Islet precursor cell (in vitro differentiated cells): Measurements from ENCODE around the gene SYNDIG1.

Source experiments
- DNase-seq: peaks from one replicate; pipeline ENCODE4 v3.0.0-alpha.2; 2018

Gene SYNDIG1

GRCh38 chr20:24663496-24663895, 194.1 kb downstream of the SYNDIG1 start:
- peak; percentile 32 for DNase-seq

DNA sequence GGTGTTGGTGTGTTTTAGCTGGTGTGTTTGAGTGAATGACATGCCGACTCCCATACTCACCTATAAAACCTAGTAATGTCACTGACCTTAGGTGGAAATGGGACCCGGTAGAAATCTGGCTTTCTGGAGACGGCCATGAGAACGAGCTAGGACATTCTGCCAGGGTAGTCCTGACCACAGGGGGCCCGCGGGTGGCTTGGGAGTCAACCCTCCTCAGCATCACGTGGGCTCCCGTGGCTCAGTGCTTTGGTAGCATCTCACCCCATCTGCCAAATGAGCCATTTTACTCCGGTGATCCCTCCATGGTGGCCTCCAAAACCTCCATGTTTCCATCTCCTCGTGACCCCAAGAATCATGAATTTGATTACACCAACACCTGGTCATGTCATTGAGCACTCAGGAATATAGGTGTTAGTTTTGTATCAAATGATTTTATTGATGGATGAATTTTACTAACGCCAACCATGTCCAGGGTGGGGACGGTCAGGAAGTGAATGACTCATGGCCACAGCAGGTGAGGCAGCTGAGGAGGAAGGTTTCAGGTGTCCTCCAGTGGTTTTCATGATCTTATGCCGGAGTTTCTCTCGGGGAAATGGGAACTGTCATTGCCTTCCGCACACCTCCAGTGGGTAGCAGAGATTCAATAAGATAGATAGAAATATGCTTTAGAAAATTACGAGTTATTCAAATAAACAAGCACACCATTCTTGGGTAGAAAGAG, 195.0 kb downstream of the SYNDIG1 start:
- DNase-seq = peak; percentile 22

GRCh38 chr20:24665196-24665595, 195.8 kb downstream of the SYNDIG1 start:
- DNase-seq = peak; percentile 49

- peak; percentile 47 for DNase-seq
These were observed 196.3 kb downstream of the SYNDIG1 start for GRCh38 chr20:24665741-24666191.

GRCh38 chr20:24667689-24668383, 198.4 kb downstream of the SYNDIG1 start:
- peak; percentile 31 for DNase-seq

GRCh38 chr20:24668384-24668702, 198.9 kb downstream of the SYNDIG1 start:
- DNase-seq = no peak

GRCh38 chr20:24668791-24669190, 199.4 kb downstream of the SYNDIG1 start:
- DNase-seq = peak; percentile 32

DNA sequence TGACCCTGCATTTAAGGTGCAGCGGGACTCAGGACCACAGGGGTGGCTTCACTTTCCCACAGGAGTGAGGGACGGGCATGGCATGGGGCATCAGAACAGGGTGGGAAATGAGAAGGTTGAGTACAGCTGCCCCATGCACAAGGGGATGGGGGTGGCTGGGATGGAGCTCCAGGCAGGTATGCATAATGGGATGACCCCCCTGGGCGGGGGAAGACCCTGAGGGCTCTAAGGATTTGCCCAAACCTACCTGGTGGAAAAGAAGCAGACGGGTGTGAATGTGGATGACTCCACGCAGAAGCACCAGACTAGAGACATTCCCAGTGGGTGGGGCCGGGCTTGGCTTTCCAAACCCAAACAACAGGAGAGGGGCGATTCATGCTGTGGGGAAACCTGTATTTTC, 200.3 kb downstream of the SYNDIG1 start:
- DNase-seq = peak; percentile 47

DNA sequence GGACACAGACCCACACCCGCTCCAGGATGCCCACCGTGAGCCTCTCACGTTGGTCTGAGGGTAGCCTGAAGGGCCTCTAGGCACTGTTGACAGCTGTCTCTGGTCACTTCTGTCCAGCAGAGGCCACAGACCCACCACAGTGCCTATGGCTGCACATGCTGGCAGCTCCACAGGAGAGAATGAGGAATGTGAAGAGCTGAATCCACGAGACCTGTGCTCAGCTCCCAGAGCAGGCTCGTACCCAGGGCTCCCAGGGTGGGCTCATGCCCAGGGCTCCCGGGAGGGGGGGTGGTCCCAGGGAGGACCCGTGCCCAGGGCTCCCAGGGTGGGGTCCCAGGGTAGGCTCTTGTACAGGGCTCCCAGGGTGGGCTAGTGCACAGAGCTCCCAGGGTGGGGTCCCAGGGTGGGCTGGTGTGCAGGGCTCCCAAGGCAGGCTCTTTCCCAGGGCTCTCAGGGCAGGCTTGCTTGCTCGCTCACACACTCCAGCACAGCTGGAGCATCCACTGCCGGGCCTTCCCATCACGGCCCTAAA, 201.0 kb downstream of the SYNDIG1 start:
- peak; percentile 46 for DNase-seq

GRCh38 chr20:24670981-24671380, 201.6 kb downstream of the SYNDIG1 start:
- peak; percentile 29 for DNase-seq

- no peak for DNase-seq
These were observed 202.9 kb downstream of the SYNDIG1 start for GRCh38 chr20:24672181-24672880.

GRCh38 chr20:24672886-24673677, 203.7 kb downstream of the SYNDIG1 start:
- peak; percentile 81 for DNase-seq

GRCh38 chr20:24673678-24674570, 204.5 kb downstream of the SYNDIG1 start:
- peak; percentile 44 for DNase-seq

DNA sequence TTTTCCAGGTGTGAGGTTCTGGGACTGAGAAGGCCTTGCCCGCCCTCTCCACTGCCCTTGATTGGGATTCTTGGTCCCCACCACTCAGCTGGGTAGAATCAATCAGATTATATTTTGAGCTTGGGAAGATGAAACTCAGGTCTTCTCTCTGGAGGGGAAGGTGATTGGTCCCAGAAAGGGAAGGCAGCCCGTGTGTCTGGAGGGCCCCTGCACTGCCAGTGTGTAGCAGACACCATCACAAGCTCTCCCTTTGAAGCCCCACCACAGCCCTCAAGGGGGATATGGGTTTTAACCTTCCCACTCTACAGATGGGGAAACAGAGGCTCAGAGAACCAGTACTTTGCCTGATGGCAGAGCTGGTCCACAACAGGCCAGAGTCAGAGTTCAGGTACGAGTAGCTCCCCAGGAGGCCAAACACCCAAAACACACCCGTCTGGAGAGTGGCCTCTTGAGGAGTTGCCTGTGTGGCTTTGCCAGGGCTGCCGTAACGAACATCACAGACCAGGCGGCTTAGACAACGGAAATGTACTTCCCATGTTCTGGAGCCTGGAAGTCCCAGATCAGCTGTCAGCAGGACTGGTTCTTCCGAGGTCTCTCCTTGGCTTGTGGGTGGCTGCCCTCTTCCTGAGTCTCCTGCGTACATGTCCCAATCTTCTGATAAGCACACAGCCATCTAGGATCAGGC, 205.6 kb downstream of the SYNDIG1 start:
- DNase-seq = peak; percentile 22

DNA sequence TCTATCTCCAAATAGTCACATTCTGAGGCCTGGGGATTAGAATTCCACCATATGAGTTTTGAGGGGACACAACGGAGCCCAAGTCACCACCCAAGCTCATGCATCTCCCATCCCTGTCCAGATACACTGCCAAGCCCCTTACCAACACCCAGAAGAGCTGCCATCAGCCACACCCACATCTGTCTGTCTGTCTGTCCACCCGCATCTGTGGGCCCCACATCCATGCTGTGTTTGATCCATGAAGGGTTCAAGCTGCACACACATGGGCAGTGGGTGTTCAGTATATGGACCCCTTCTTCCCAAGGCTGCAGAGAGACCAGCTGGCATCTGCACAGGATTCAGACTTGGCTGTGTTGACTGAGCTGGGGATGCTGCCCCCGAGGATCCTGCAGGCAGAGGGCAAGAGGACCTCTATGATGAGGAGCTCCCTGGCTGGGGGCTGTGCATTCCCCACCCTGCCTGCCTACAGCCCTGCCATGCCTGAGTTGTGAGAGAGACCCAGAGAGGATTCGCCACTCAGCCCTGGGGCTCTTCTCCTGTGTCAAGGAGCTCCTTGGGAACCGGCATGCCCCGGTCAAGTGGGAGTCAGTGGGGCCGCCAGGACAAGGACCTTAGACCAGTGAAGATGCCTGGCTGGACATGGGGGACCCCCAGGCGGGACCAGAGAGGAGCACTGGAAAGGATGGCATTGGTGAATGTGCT, 206.4 kb downstream of the SYNDIG1 start:
- DNase-seq = peak; percentile 41

- peak; percentile 27 for DNase-seq
These were observed 207.0 kb downstream of the SYNDIG1 start for GRCh38 chr20:24676353-24676977.

GRCh38 chr20:24676978-24677370, 207.5 kb downstream of the SYNDIG1 start:
- DNase-seq = peak; percentile 34

DNA sequence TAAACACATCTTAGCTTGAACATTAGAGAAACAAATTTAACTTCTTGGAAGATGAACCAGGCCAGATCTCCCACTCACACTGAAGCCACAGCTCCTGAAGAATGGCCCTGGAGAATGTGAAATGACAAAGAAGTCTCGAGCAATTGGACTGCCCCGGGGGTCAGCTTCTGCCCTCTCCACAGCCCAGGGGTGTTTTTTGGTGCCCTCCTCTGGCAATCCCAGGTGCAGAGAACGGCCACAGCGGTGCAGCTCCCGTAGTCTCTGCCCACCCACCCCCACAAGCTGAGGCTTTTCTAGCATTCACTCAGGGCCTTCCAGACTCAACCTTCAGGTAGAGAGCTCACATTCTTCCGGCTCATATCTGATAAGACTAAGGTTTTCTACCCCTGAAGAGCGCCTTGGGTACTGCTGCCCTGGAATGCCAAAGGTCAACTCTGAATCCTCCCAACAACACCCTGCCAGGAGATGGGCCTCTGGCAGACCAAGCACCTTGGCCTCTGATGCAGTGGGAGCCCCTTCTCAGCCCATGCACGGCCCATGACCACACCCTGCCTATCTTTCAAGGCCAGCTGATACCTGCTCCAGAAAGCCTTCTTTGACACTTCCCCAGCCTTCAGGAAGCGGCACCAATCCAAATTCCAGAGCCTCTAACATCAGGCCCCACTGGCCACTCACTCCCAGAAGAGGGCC, 208.3 kb downstream of the SYNDIG1 start:
- DNase-seq = peak; percentile 54
